HG03095 (cell line): ENCODE results near the gene CIAO2B.
"Not testable (repeated sequence)": the region's sequence is repeated elsewhere in the genome, so short reads cannot be mapped to it uniquely, and the experiment has no call there.

Source experiments
- ATAC-seq: cut with Tn5 transposase; IDR thresholded peaks from one replicate; pipeline ENCODE4 v1.9.1; 2021; ENCODE audit warnings: moderate library complexity; ENCODE audit not compliant: unreplicated experiment

Gene CIAO2B

DNA sequence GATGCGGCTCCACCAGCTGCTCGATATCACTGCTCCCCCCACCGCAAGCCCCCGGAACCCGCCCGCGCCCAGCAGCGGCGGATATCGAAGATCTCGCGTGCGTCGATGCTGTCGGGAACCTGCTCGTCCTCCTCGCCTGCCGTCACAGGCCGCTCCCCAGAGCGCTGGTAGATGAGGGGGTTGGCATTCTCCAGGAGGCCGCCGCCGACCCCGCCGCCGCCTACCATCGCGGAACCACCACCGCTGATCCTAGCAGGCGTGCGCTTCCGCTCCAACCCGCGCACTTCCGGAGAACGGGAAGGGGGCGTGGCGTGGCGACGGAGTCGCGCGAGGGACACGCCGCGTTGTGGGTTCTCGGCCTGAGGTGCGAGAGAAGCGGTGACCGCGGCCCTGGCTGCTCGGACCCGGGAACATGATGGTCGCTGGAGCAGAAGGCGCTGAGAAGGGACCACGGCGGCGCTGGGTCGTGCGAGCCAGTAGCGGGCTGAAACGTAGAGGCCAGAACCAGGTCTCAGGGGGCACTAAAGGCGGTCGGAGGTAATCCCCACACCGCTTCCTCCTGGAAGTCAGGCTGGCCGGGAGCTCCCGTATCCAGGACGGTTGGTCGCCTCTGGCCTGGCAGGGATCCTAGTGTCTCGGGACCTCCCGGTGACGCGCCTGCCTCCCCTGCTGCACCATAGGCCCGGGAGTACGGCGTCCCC lies at the start of gene CIAO2B:
CIAO2B (minus strand) TSS at position 265 of the 701 bp plus-strand sequence; CDS start at position 227, 38 bp downstream.
- peak; percentile 72 for ATAC-seq

GRCh38 chr16:66983033-66983432 lies 48.8 kb upstream of the CIAO2B start:
- no peak for ATAC-seq

DNA sequence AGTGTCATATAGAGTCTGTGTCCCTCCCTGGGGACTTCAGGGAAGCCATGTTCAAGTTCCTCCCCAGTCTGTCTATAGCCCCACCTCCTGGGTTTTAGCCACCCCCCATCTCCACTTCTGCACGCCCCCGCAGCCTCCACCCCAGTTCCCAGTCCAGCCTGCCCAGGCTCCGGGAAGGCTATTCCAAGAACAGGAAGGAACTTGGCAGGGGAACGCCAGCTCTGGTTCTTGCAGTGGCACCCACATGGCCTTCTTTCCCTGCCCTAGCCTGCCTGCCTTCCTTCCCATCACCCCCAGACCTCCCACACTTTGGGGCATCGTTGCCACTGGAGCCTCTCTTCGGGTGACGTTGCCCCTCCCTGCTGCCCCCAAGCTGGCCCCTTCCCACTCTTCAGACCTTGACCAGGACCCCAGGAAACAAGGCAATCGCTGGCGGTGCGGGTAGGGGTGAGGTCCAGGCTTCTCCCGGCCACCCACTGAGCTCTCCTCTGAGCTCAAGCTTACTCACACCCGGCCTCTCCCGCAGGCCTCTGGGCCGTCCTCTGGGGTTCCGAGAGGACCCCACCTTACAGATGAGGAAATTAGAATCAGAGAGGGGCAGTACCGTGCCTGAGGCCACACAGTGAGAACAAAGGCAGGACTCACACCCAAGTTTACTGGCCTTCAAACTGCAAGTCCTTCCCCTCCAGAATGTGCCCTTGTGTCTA lies 45.0 kb upstream of the CIAO2B start:
- no peak for ATAC-seq

DNA sequence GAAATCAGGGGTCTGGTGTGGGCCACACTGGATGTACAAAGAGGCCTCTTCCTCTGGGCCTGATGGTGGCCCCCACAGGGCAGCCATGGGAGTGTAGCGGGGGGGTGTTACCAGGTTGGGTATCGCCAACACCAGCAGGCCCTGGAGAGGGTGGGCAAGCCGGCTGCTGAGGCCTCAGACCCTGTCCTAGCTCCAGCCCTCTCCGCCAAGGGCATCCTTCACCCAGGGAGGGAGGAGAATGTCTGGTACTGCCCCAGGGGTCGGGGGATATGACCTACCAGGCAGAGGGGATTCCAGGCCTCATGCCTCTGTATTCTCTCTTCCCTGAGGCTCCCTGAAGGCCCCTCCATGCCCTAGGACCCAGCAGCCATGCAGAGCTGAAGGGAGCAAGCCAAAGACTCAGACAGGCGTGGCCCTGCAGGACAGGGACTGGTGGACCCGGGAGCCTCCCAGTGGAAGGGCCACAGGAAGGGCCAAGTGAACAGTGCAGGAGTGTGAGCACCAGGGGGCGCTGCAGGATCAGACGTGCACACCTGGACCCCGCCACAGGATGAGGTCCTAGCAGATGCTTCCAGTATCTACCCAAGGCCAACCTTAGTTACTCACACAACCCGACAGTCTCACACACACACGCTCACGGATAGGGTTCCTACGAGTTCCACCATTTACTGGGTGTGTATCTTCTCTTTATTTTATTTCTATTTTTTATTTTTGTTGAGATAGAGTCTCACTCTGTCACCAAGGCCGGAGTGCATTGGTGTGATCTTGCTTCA lies 43.3 kb upstream of the CIAO2B start:
- ATAC-seq, result no peak

- ATAC-seq, result no peak
Observed at GRCh38 chr16:66976746-66977145, 42.5 kb upstream of the CIAO2B start.

DNA sequence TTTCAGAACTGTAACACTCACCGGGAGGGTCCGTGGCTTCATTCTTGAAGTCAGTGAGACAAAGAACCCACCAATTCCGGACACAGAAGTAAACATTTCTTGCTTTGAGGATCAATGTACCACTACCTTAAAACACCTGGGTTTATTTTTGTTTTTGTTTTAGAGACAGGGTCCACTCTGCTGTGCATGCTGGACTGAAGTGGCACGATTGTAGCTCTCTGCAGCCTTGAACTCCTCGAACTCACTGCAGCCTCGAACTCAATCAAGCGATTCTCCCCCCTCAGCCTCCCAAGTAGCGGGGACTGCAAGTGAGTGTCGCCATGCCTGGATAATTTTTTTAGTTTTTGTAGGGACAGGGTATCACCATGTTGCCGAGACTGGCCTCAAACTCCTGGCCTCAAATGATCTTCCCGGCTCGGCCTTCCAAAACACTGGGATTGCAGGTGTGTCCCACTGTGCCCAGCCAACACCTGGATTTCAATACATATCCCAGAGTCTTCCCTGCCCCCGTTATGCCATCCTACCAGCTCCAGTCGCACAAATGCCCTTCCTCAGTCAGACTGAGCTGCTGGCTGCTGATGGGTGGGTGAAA lies 41.2 kb upstream of the CIAO2B start:
- ATAC-seq, result no peak

DNA sequence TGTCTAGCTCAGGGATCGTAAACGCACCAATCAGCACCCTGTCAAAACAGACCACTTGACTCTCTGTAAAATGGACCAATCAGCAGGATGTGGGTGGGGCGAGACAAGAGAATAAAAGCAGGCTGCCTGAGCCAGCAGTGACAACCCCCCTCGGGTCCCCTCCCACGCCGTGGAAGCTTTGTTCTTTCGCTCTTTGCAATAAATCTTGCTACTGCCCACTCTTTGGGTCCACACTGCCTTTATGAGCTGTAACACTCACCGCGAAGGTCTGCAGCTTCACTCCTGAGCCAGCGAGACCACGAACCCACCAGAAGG lies 40.7 kb upstream of the CIAO2B start:
- ATAC-seq, result not testable (repeated sequence)

- ATAC-seq, result not testable (repeated sequence)
Observed at GRCh38 chr16:66974156-66974931, 40.1 kb upstream of the CIAO2B start.

DNA sequence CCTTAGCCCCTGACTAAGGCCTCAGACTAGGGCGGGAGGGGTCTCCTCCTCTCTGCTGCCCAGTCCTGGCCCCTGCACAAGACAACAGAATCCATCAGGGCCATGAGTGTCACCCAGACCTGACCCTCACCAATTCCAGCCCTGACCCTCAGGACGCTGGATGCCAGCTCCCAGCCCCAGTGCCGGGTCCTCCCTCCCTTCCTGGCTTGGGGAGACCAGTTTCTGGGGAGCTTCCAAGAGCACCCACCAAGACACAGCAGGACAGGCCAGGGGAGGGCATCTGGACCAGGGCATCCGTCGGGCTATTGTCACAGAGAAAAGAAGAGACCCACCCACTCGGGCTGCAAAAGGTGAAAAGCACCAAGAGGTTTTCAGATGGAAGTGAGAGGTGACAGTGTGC lies 39.5 kb upstream of the CIAO2B start:
- ATAC-seq, result no peak

GRCh38 chr16:66972983-66973382 lies 38.8 kb upstream of the CIAO2B start:
- ATAC-seq, result no peak

GRCh38 chr16:66970775-66971720 lies 36.8 kb upstream of the CIAO2B start:
- ATAC-seq, result no peak

- no peak for ATAC-seq
Observed at GRCh38 chr16:66968847-66969246, 34.6 kb upstream of the CIAO2B start.

DNA sequence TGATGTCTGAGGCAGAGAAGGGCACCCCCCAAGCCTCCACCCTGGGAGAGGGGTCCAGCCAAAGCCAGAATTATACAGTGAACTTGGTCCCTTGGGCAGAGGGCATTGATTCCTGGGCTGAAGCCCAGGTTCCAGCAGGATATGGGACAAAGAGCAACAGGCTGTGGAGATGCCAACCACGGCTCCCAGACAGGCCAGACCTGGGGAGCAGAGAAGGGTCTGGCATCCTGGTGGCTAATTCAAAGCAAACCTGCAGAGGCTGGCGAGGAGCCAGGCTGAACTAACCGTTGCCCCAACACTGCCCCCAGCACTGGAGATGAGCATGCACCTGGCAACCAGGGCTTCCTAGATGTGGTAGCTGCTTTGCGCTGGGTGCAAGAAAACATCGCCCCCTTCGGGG lies 29.8 kb upstream of the CIAO2B start:
- ATAC-seq, result no peak

- ATAC-seq, result no peak
Observed at GRCh38 chr16:66961914-66962313, 27.7 kb upstream of the CIAO2B start.

DNA sequence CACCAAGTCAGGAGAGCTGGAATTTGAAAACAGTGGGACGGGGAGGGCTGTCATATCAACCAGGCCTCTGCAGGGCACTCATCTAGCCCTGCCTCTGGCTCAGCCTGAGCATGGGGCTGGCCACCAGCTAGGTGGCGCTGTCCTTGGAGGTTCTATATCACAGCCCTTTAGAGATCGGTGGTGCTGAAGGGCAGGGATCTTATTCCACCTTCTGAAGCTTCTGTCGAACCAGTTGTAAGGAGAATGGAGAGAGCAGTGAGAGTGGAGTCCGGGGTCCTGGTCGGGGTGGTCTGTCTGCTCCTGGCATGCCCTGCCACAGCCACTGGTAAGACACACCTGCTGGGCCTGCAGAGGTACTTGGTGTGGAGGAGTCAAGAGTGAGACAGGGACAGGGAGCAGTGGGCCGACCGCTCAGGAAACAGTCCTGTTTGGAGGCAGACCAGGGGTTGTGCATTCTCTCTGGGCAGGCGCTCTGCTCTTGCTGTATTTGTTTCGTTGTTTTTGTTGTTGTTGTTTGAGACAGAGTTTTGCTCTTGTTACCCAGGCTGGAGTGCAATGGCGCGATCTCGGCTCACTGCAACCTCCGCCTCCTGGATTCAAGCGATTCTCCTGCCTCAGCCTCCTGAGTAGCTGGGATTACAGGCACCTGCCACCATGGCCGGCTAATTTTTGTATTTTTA lies 27.0 kb upstream of the CIAO2B start, which contains the start of gene CES3:
CES3 (plus strand) TSS at position 202 of the 680 bp plus-strand sequence; CDS start at position 244, 42 bp downstream.
- peak; percentile 64 for ATAC-seq

GRCh38 chr16:66960270-66960669 lies 26.1 kb upstream of the CIAO2B start:
- ATAC-seq, result no peak

GRCh38 chr16:66959704-66960161 lies 25.5 kb upstream of the CIAO2B start:
- no peak for ATAC-seq

DNA sequence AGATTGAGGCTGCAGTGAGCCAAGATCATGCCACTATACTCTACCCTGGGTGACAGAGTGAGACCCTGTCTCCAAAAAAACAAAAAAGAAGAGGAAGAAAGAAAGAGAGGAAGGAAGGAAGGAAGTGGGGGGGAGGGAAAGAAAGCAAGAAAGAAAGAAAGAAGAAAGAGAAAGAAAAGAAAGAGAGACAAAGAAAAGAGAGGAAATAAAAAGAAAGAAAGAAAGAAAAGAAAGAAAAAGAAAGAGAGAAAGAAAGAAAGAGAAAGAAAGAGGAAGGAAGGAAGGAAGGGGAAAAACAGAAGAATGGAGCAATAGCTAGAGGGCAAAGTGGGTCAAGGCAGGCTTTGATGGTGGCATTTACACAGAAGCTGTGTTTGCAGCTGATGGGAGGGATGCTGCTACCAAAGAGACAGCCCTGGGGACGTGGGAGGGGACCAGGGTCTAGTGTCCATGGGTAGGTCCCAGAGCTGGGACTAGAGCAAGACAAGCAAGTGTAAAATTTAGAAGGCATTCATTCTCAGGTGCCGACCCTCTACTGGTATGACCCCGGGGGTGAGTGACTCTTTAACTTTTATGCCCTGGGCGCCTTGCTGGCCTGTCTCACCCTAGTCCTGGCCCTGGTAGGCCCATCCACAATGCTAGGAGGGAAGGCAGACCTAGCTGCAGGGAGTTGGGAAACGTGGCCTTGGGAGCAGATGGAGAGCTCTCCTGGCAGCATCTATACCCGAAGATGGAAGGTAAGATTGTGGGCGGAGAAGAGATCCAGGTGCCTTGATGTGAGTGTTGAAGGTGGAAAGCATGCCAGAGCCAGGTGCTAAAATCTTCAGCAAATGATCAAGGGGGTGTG lies 24.9 kb upstream of the CIAO2B start:
- no peak for ATAC-seq
